A549 (cell line): ENCODE measurements around the gene EIF4A2.

Experiments used
- NFE2L2 ChIP-seq: fragments of 150-350 bp; conservative IDR thresholded peaks from 2 replicates; pipeline ENCODE4 v1.6.1; 2014; ENCODE audit warnings: low read length
- TF ChIP-seq, protein P1 (sequence below): fragments of >200 bp; sonication (Bioruptor Twin); formaldehyde crosslinking; IDR thresholded peaks from 3 replicates; pipeline ENCODE4 v1.5.1; 2016

DNA sequence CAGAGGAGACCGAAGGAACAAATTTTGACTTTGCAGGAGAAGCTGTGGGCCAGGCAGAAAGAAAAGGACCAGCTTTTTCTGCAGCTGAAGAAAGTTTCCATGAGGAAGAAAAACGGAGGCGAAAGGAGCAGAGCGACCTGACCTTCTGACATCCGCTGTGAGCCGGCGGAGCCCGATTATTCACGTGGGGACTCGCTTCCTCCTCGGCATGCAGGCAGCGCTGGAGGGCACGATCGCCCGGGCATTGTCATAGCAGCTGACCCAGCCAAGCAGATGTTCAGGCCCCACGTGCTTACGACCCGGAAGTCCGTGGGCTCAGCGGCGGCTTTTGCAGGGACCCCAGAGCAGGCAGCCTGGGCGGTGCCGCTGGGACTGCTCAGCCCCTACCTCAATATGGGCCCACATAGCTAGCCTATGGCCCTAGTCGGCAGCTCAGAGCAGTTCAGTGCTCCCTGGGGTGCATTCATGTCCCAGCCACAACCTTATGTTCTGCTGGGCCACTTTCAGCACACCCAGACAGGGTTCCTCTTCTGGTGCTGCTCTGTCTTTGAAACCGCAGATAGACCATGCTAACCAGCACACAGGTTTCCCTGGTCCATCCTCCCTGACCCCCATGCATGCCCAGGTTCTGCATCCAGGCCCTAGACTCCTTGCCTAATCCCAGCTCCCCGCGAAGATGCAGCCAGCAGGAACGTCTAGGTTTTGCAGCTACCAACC is 10.5 kb upstream of the EIF4A2 start:
- no peak for TF ChIP-seq NFE2L2
- TF ChIP-seq, protein P1, sequence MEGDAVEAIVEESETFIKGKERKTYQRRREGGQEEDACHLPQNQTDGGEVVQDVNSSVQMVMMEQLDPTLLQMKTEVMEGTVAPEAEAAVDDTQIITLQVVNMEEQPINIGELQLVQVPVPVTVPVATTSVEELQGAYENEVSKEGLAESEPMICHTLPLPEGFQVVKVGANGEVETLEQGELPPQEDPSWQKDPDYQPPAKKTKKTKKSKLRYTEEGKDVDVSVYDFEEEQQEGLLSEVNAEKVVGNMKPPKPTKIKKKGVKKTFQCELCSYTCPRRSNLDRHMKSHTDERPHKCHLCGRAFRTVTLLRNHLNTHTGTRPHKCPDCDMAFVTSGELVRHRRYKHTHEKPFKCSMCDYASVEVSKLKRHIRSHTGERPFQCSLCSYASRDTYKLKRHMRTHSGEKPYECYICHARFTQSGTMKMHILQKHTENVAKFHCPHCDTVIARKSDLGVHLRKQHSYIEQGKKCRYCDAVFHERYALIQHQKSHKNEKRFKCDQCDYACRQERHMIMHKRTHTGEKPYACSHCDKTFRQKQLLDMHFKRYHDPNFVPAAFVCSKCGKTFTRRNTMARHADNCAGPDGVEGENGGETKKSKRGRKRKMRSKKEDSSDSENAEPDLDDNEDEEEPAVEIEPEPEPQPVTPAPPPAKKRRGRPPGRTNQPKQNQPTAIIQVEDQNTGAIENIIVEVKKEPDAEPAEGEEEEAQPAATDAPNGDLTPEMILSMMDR, result no peak
